BJ (cell line): ENCODE measurements around the gene LCN6. TPM values are rescaled to one million over a fixed set of nuclear protein-coding genes. Genes with fewer than 3 reads are reported as not detected.
"Not testable (repeated sequence)": the region's sequence is repeated elsewhere in the genome, so short reads cannot be mapped to it uniquely, and the experiment has no call there.

ENCODE experiments used
- CTCF ChIA-PET: fragments of 350-600 bp; formaldehyde crosslinking; extraction: SDS; loops from one replicate; lab custom pipeline; 2021; ENCODE audit warnings: antibody characterized with exemption, inconsistent platforms; lab: Yijun Ruan, JAX
- POLR2A ChIA-PET: fragments of 300-600 bp; sonication (Branson Sonifier 250); formaldehyde crosslinking; extraction: SDS; loops from one replicate; lab custom pipeline; 2021; ENCODE audit warnings: antibody characterized with exemption; lab: Charles Lee
- DNase-seq: peaks from one replicate; pipeline ENCODE4 v3.0.0-alpha.2; 2011; ENCODE audit warnings: low read depth
- H3K27me3 ChIP-seq: 2 replicates; pipeline ENCODE4 v1.6.0; 2011; ENCODE audit warnings: low read length; ENCODE audit not compliant: control insufficient read depth, insufficient read depth
- H3K36me3 ChIP-seq: 2 replicates; pipeline ENCODE4 v1.5.1; 2011; ENCODE audit warnings: low read length; ENCODE audit not compliant: control insufficient read depth, insufficient read depth
- H3K4me3 ChIP-seq: 2 replicates; pipeline ENCODE4 v1.5.1; 2011; ENCODE audit warnings: low read depth, mild to moderate bottlenecking, control low read depth, low read length
- CTCF ChIP-seq: IDR thresholded peaks from 2 replicates; pipeline ENCODE4 v1.5.1; 2011; ENCODE audit warnings: low read depth, mild to moderate bottlenecking, control low read depth, inconsistent platforms, low read length, moderate library complexity; ENCODE audit not compliant: insufficient read depth
- polyA plus RNA-seq: library from polyadenylated mRNA; depleted of rRNA; stranded (reverse); fragments of >200 nt; gene quantifications from 2 replicates; pipeline ENCODE4 v1.2.3, GENCODE V29; 2011

Gene LCN6
- polyA plus RNA-seq, 1 experiment, result not detected

- Histone ChIP-seq H3K36me3 (no peaks in the 10 kb centered on the region), H3K27me3 (no peaks in the 10 kb centered on the region), H3K4me3 (no peak overlapping the region)
- ChIA-PET POLR2A (no interaction called here), CTCF (no interaction called here)
- TF ChIP-seq CTCF, result no peak
- no peak for DNase-seq
These were observed 41.2 kb upstream of the LCN6 start for GRCh38 chr9:136789523-136789937.

GRCh38 chr9:136788644-136789522 lies 40.6 kb upstream of the LCN6 start:
- DNase-seq, H3K36me3 ChIP-seq, H3K27me3 ChIP-seq, POLR2A ChIA-PET, H3K4me3 ChIP-seq: not testable (repeated sequence)
- CTCF ChIA-PET, result interaction anchor here (0.7 to 6.8 kb wide), 15 partner anchors 11 to 394 kb away, joined by 3 to 52 read pairs (median 3); partner anchors contain the start of gene SAPCD2

GRCh38 chr9:136787690-136788400 lies 39.5 kb upstream of the LCN6 start:
- Histone ChIP-seq H3K36me3 (no peaks in the 10 kb centered on the region), H3K27me3 (no peaks in the 10 kb centered on the region), H3K4me3 (no peak overlapping the region)
- ChIA-PET CTCF (interaction anchor here (0.7 to 6.8 kb wide), 17 partner anchors 10 to 321 kb away, joined by 3 to 52 read pairs (median 3); partner anchors contain the start of gene SAPCD2), POLR2A (no interaction called here)
- TF ChIP-seq CTCF, result peak; percentile 78
- DNase-seq, result no peak

GRCh38 chr9:136786983-136787382 lies 38.7 kb upstream of the LCN6 start:
- DNase-seq, H3K4me3 ChIP-seq, H3K27me3 ChIP-seq, H3K36me3 ChIP-seq, POLR2A ChIA-PET: not testable (repeated sequence)
- CTCF ChIA-PET, result interaction anchor here (0.6 to 6.8 kb wide), 12 partner anchors 9 to 281 kb away, joined by 3 to 52 read pairs (median 4); partner anchors contain the start of gene NPDC1

GRCh38 chr9:136786451-136786850 lies 38.1 kb upstream of the LCN6 start:
- no peak for TF ChIP-seq CTCF
- H3K36me3 ChIP-seq, result no peaks in the 10 kb centered on the region
- CTCF ChIA-PET, result interaction anchor here (0.6 to 6.8 kb wide), 11 partner anchors 8 to 285 kb away, joined by 3 to 52 read pairs (median 4); partner anchors contain the start of gene NPDC1
- H3K27me3 ChIP-seq, result no peaks in the 10 kb centered on the region
- H3K4me3 ChIP-seq, result no peak overlapping the region
- POLR2A ChIA-PET, result no interaction called here
- DNase-seq, result no peak

- CTCF ChIA-PET, result interaction anchor here (0.6 to 6.8 kb wide), 9 partner anchors 23 to 295 kb away, joined by 3 to 52 read pairs (median 3); partner anchors contain the start of genes AJM1 and NPDC1
- POLR2A ChIA-PET, result not testable (repeated sequence)
These were observed 37.4 kb upstream of the LCN6 start for GRCh38 chr9:136785565-136786355.

More at GRCh38 chr9:136785565-136786355, 37.4 kb upstream of the LCN6 start:
- not testable (repeated sequence) for DNase-seq, H3K36me3 ChIP-seq, H3K27me3 ChIP-seq, H3K4me3 ChIP-seq
